ENCODE data around the gene NEBL. TPM values are rescaled to one million over a fixed set of nuclear protein-coding genes. Genes with fewer than 3 reads are reported as not detected.

Gene NEBL
- total RNA-seq, 1 experiment from 2014 or later, result 16.6 TPM

DNA sequence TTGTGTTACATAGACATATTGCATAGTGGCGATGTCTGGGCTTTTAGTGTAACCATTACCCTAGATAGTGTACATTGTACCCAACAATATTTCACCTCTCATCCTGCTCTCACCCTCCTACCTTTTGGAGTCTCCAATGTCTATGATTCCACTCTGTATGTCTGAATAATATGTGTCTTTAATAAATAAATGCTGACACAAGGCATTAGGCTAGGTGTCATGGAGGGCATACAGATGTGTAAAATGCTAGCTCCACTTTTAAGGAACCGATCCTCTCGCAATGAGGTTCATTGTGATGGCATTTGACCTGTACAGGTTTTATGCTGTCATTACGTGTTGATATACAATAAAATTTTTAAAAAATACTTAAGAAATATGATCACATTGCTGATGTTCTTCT is 74.3 kb downstream of the NEBL start:
- intact Hi-C loops (cut with micrococcal nuclease), result no loop called here
- ChIA-PET POLR2A (no interaction called here), CTCF (no interaction called here), RAD21 (ENCODE audit: low non-redundant PET in 1 of 2, low total read pairs in 2 of 2, uncharacterized antibody in 2 of 2, unreplicated experiment in 2 of 2) (no interaction called here)
- no peak for DNase-seq (ENCODE audit: low read depth, low spot score)
- H3K9me2 ChIP-seq (ENCODE audit: insufficient read depth), result no peaks in the 10 kb centered on the region
- H3K36me3 ChIP-seq (ENCODE audit: control insufficient read depth in 1 of 2, insufficient read depth in 2 of 2, low read length in 2 of 2), result no peaks in the 10 kb centered on the region
- no peak for TF ChIP-seq RAD21 (IDR thresholded peaks at IDR 0.05; ENCODE audit: low read depth)
- no peak for TF ChIP-seq POLR2AphosphoS5 (IDR thresholded peaks at IDR 0.05; ENCODE audit: low read depth, low read length)
- TF ChIP-seq SIN3A (IDR thresholded peaks at IDR 0.05; ENCODE audit: low read depth), result no peak
- no peak for TF ChIP-seq TCF7L2 (IDR thresholded peaks at IDR 0.05; ENCODE audit: borderline replicate concordance, extremely low read depth, insufficient read depth, insufficient read length)
- no peak for TF ChIP-seq FOSL1 (IDR thresholded peaks at IDR 0.05; ENCODE audit: low read depth)
- no peak for TF ChIP-seq CEBPB (IDR thresholded peaks at IDR 0.05; ENCODE audit: low read depth)
- TF ChIP-seq, protein P1, sequence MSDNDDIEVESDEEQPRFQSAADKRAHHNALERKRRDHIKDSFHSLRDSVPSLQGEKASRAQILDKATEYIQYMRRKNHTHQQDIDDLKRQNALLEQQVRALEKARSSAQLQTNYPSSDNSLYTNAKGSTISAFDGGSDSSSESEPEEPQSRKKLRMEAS (IDR thresholded peaks at IDR 0.05), result no peak
- no peak overlapping the region for H3K27ac ChIP-seq (ENCODE audit: low read depth, low read length)
- H3K27me3 ChIP-seq (ENCODE audit: insufficient read depth, low read length), result no peaks in the 10 kb centered on the region
- no TSS peak for BruUV-seq (replicated peaks)
- ATAC-seq, result no peak
- H3K4me3 ChIP-seq (replicated peaks in 1 of 2; ENCODE audit: low read depth in 1 of 2, low read length in 2 of 2), result no peak overlapping the region
- H3K9ac ChIP-seq (ENCODE audit: low read length), result no peak overlapping the region
- no peaks in the 10 kb centered on the region for H3K4me1 ChIP-seq (ENCODE audit: control insufficient read depth in 1 of 2, insufficient read depth in 2 of 2, low read length in 2 of 2)
- H3K79me2 ChIP-seq (ENCODE audit: insufficient read depth, low read length), result no peaks in the 10 kb centered on the region
- no peaks in the 10 kb centered on the region for H4K20me1 ChIP-seq (ENCODE audit: insufficient read depth)
- H2AFZ ChIP-seq (ENCODE audit: low read depth, low read length, poor library complexity, severe bottlenecking), result no peak overlapping the region
- H3K4me2 ChIP-seq (ENCODE audit: low read length), result no peak overlapping the region
- no peaks in the 10 kb centered on the region for H3K9me3 ChIP-seq (ENCODE audit: control insufficient read depth in 1 of 2, insufficient read depth in 1 of 2, low read depth in 1 of 2, low read length in 2 of 2)

DNA sequence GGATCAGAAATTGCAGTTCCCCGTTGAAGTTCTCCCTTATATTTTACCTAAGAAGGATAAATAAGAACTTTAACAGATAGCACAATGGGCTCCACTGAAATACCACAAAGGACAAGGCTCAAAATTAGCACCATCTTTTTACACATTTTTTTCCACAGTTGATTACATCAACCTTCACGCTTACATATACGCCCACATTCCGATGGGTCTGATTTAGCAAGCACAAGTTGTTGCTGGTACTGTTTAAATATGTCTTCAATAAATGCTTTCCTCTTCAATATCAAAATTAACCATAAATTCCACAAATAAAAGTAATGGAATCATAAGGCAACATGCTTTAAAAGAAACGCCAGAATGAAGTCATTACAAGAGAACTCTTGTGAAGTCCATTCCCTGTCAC is 79.5 kb downstream of the NEBL start:
- Histone ChIP-seq H3K27me3 (ENCODE audit: insufficient read depth, low read length) (no peaks in the 10 kb centered on the region), H3K4me1 (ENCODE audit: control insufficient read depth in 1 of 2, insufficient read depth in 2 of 2, low read length in 2 of 2) (no peaks in the 10 kb centered on the region), H3K4me3 (replicated peaks in 1 of 2; ENCODE audit: low read depth in 1 of 2, low read length in 2 of 2) (no peak overlapping the region), H3K9me3 (ENCODE audit: control insufficient read depth in 1 of 2, insufficient read depth in 1 of 2, low read depth in 1 of 2, low read length in 2 of 2) (no peaks in the 10 kb centered on the region), H3K9me2 (ENCODE audit: insufficient read depth) (no peaks in the 10 kb centered on the region), H3K27ac (ENCODE audit: low read depth, low read length) (no peak overlapping the region), H3K79me2 (ENCODE audit: insufficient read depth, low read length) (no peaks in the 10 kb centered on the region), H2AFZ (ENCODE audit: low read depth, low read length, poor library complexity, severe bottlenecking) (no peak overlapping the region), H3K4me2 (ENCODE audit: low read length) (no peak overlapping the region), H3K36me3 (ENCODE audit: control insufficient read depth in 1 of 2, insufficient read depth in 2 of 2, low read length in 2 of 2) (no peaks in the 10 kb centered on the region), H4K20me1 (ENCODE audit: insufficient read depth) (no peaks in the 10 kb centered on the region), H3K9ac (ENCODE audit: low read length) (no peak overlapping the region)
- BruUV-seq (replicated peaks), result no TSS peak
- TF ChIP-seq POLR2AphosphoS5 (IDR thresholded peaks at IDR 0.05; ENCODE audit: low read depth, low read length), result no peak
- TF ChIP-seq EZH2phosphoT487 (IDR thresholded peaks at IDR 0.05; ENCODE audit: borderline replicate concordance), result no peak
- no peak for TF ChIP-seq JUND (IDR thresholded peaks at IDR 0.05)
- TF ChIP-seq ZFX (IDR thresholded peaks at IDR 0.05), result no peak
- no peak for TF ChIP-seq CBX3 (IDR thresholded peaks at IDR 0.05; ENCODE audit: low read depth)
- TF ChIP-seq, protein P2, sequence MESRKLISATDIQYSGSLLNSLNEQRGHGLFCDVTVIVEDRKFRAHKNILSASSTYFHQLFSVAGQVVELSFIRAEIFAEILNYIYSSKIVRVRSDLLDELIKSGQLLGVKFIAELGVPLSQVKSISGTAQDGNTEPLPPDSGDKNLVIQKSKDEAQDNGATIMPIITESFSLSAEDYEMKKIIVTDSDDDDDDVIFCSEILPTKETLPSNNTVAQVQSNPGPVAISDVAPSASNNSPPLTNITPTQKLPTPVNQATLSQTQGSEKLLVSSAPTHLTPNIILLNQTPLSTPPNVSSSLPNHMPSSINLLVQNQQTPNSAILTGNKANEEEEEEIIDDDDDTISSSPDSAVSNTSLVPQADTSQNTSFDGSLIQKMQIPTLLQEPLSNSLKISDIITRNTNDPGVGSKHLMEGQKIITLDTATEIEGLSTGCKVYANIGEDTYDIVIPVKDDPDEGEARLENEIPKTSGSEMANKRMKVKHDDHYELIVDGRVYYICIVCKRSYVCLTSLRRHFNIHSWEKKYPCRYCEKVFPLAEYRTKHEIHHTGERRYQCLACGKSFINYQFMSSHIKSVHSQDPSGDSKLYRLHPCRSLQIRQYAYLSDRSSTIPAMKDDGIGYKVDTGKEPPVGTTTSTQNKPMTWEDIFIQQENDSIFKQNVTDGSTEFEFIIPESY (IDR thresholded peaks at IDR 0.05; ENCODE audit: extremely low read depth, insufficient replicate concordance, low read length), result no peak
- TF ChIP-seq, protein P3, sequence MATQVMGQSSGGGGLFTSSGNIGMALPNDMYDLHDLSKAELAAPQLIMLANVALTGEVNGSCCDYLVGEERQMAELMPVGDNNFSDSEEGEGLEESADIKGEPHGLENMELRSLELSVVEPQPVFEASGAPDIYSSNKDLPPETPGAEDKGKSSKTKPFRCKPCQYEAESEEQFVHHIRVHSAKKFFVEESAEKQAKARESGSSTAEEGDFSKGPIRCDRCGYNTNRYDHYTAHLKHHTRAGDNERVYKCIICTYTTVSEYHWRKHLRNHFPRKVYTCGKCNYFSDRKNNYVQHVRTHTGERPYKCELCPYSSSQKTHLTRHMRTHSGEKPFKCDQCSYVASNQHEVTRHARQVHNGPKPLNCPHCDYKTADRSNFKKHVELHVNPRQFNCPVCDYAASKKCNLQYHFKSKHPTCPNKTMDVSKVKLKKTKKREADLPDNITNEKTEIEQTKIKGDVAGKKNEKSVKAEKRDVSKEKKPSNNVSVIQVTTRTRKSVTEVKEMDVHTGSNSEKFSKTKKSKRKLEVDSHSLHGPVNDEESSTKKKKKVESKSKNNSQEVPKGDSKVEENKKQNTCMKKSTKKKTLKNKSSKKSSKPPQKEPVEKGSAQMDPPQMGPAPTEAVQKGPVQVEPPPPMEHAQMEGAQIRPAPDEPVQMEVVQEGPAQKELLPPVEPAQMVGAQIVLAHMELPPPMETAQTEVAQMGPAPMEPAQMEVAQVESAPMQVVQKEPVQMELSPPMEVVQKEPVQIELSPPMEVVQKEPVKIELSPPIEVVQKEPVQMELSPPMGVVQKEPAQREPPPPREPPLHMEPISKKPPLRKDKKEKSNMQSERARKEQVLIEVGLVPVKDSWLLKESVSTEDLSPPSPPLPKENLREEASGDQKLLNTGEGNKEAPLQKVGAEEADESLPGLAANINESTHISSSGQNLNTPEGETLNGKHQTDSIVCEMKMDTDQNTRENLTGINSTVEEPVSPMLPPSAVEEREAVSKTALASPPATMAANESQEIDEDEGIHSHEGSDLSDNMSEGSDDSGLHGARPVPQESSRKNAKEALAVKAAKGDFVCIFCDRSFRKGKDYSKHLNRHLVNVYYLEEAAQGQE (IDR thresholded peaks at IDR 0.05; ENCODE audit: low read depth), result no peak
- no peak for TF ChIP-seq YY1 (IDR thresholded peaks at IDR 0.05; ENCODE audit: extremely low read depth, insufficient replicate concordance, low read depth, low read length)
- POLR2A ChIA-PET, result no interaction called here
- intact Hi-C loops (cut with micrococcal nuclease), result no loop called here
- ATAC-seq, result no peak
- RAD21 ChIA-PET (ENCODE audit: low non-redundant PET in 1 of 2, low total read pairs in 2 of 2, uncharacterized antibody in 2 of 2, unreplicated experiment in 2 of 2), result no interaction called here
- no peak for DNase-seq (ENCODE audit: low read depth, low spot score)
- CTCF ChIA-PET, result no interaction called here

Measured in HCT116 (cell line).